HEK293 (cell line): Measurements from ENCODE around the gene ESRRG.

Source experiments
- GLIS1 ChIP-seq: fragments of 450-650 bp; formaldehyde crosslinking; IDR thresholded peaks from 2 replicates; pipeline ENCODE4 v1.5.1; 2016; ENCODE audit warnings: missing biosample characterization, missing genetic modification characterization
- REPIN1 ChIP-seq: fragments of 450-650 bp; formaldehyde crosslinking; IDR thresholded peaks from 2 replicates; pipeline ENCODE4 v1.5.1; 2017; ENCODE audit warnings: missing biosample characterization, missing genetic modification characterization, low read depth
- REST ChIP-seq: fragments of 450-650 bp; formaldehyde crosslinking; IDR thresholded peaks from 2 replicates; pipeline ENCODE4 v1.5.1; 2016; ENCODE audit warnings: missing biosample characterization, missing genetic modification characterization
- YY1 ChIP-seq: fragments of 450-650 bp; formaldehyde crosslinking; IDR thresholded peaks from 2 replicates; pipeline ENCODE4 v1.5.1; 2018; ENCODE audit warnings: missing biosample characterization, missing genetic modification characterization
- ZFP37 ChIP-seq: fragments of 450-650 bp; formaldehyde crosslinking; IDR thresholded peaks from 2 replicates; pipeline ENCODE4 v1.5.1; 2016; ENCODE audit warnings: missing biosample characterization, missing genetic modification characterization
- ZFP69B ChIP-seq: fragments of 450-650 bp; formaldehyde crosslinking; IDR thresholded peaks from 2 replicates; pipeline ENCODE4 v1.5.1; 2016; ENCODE audit warnings: missing biosample characterization, missing genetic modification characterization
- ZNF211 ChIP-seq: fragments of 450-650 bp; formaldehyde crosslinking; IDR thresholded peaks from 2 replicates; pipeline ENCODE4 v1.5.1; 2016; ENCODE audit warnings: low read depth, missing biosample characterization, missing genetic modification characterization
- TF ChIP-seq, protein P1 (sequence below): fragments of 450-650 bp; formaldehyde crosslinking; IDR thresholded peaks from 2 replicates; pipeline ENCODE4 v1.5.1; 2016; ENCODE audit warnings: missing biosample characterization, missing genetic modification characterization
- TF ChIP-seq, protein P2 (sequence below): fragments of 450-650 bp; formaldehyde crosslinking; IDR thresholded peaks from 2 replicates; pipeline ENCODE4 v1.5.1; 2016; ENCODE audit warnings: missing biosample characterization, missing genetic modification characterization
- TF ChIP-seq, protein P3 (sequence below): fragments of 450-650 bp; formaldehyde crosslinking; conservative IDR thresholded peaks from 2 replicates; pipeline ENCODE4 v1.5.1; 2016; ENCODE audit warnings: low read depth, missing biosample characterization, missing genetic modification characterization

- TF ChIP-seq, protein P1, sequence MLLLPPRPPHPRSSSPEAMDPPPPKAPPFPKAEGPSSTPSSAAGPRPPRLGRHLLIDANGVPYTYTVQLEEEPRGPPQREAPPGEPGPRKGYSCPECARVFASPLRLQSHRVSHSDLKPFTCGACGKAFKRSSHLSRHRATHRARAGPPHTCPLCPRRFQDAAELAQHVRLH (tag by site-specific recombination) = no peak
- TF ChIP-seq, protein P2, sequence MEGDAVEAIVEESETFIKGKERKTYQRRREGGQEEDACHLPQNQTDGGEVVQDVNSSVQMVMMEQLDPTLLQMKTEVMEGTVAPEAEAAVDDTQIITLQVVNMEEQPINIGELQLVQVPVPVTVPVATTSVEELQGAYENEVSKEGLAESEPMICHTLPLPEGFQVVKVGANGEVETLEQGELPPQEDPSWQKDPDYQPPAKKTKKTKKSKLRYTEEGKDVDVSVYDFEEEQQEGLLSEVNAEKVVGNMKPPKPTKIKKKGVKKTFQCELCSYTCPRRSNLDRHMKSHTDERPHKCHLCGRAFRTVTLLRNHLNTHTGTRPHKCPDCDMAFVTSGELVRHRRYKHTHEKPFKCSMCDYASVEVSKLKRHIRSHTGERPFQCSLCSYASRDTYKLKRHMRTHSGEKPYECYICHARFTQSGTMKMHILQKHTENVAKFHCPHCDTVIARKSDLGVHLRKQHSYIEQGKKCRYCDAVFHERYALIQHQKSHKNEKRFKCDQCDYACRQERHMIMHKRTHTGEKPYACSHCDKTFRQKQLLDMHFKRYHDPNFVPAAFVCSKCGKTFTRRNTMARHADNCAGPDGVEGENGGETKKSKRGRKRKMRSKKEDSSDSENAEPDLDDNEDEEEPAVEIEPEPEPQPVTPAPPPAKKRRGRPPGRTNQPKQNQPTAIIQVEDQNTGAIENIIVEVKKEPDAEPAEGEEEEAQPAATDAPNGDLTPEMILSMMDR (tag by site-specific recombination) = no peak
- TF ChIP-seq, protein P3, sequence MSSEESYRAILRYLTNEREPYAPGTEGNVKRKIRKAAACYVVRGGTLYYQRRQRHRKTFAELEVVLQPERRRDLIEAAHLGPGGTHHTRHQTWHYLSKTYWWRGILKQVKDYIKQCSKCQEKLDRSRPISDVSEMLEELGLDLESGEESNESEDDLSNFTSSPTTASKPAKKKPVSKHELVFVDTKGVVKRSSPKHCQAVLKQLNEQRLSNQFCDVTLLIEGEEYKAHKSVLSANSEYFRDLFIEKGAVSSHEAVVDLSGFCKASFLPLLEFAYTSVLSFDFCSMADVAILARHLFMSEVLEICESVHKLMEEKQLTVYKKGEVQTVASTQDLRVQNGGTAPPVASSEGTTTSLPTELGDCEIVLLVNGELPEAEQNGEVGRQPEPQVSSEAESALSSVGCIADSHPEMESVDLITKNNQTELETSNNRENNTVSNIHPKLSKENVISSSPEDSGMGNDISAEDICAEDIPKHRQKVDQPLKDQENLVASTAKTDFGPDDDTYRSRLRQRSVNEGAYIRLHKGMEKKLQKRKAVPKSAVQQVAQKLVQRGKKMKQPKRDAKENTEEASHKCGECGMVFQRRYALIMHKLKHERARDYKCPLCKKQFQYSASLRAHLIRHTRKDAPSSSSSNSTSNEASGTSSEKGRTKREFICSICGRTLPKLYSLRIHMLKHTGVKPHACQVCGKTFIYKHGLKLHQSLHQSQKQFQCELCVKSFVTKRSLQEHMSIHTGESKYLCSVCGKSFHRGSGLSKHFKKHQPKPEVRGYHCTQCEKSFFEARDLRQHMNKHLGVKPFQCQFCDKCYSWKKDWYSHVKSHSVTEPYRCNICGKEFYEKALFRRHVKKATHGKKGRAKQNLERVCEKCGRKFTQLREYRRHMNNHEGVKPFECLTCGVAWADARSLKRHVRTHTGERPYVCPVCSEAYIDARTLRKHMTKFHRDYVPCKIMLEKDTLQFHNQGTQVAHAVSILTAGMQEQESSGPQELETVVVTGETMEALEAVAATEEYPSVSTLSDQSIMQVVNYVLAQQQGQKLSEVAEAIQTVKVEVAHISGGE (tag by site-specific recombination) = no peak
- no peak for TF ChIP-seq ZNF211 (tag by site-specific recombination)
- no peak for TF ChIP-seq GLIS1 (tag by site-specific recombination)
- no peak for TF ChIP-seq ZFP37 (tag by site-specific recombination)
- no peak for TF ChIP-seq ZFP69B (tag by site-specific recombination)
- TF ChIP-seq YY1 (tag by site-specific recombination) = no peak
- TF ChIP-seq REST = no peak
- TF ChIP-seq REPIN1 = no peak
Observed at GRCh38 chr1:216679108-216679507, 44.1 kb downstream of the ESRRG start.
